IPS-18a (cell line): Measurements from ENCODE around the gene POGK.
A peak's percentile ranks its signal among the peaks of the same experiment; 100 is the strongest.
"Not testable (repeated sequence)": the region's sequence is repeated elsewhere in the genome, so short reads cannot be mapped to it uniquely, and the experiment has no call there.

ENCODE experiments used
- H3K27ac ChIP-seq: one replicate; pipeline ENCODE4 v1.5.1; 2013; ENCODE audit warnings: low read length
- H3K27me3 ChIP-seq: one replicate; pipeline ENCODE4 v1.6.1; 2013; ENCODE audit warnings: mild to moderate bottlenecking, low read length; ENCODE audit not compliant: control insufficient read depth, insufficient read depth
- H3K36me3 ChIP-seq: one replicate; pipeline ENCODE4 v1.6.1; 2013; ENCODE audit warnings: low read depth, low read length; ENCODE audit not compliant: control insufficient read depth
- H3K4me1 ChIP-seq: one replicate; pipeline ENCODE4 v1.6.1; 2013; ENCODE audit warnings: low read depth, low read length; ENCODE audit not compliant: control insufficient read depth
- H3K4me3 ChIP-seq: one replicate; pipeline ENCODE4 v1.5.1; 2013; ENCODE audit warnings: low read length
- H3K9ac ChIP-seq: one replicate; pipeline ENCODE4 v1.6.1; 2013; ENCODE audit warnings: mild to moderate bottlenecking, low read length, moderate library complexity
- H3K9me3 ChIP-seq: one replicate; pipeline ENCODE4 v1.6.1; 2013; ENCODE audit warnings: low read depth, low read length; ENCODE audit not compliant: control insufficient read depth

POGK gene

GRCh38 chr1:166838766-166839599, at the start of gene POGK:
POGK (plus strand) TSS chr1:166839475; CDS start chr1:166840957, 1,482 bp downstream.
- Histone ChIP-seq H3K9me3 (no peaks in the 10 kb centered on the region), H3K27me3 (no peaks in the 10 kb centered on the region), H3K4me1 (peaks cover 11% of the 10 kb centered on the region), H3K4me3 (peak within 1 kb of the TSS; percentile 86), H3K9ac (peak within 1 kb of the TSS; percentile 80), H3K36me3 (peaks cover 33% of the 10 kb centered on the region), H3K27ac (peak within 1 kb of the TSS; percentile 71)

- H3K4me1 ChIP-seq: no peaks in the 10 kb centered on the region
- H3K9ac ChIP-seq: no peak overlapping the region
- no peaks in the 10 kb centered on the region for H3K27me3 ChIP-seq
- no peak overlapping the region for H3K4me3 ChIP-seq
- no peaks in the 10 kb centered on the region for H3K9me3 ChIP-seq
- no peaks in the 10 kb centered on the region for H3K36me3 ChIP-seq
- no peak overlapping the region for H3K27ac ChIP-seq
Observed at GRCh38 chr1:166796620-166797236, 42.5 kb upstream of the POGK start.

GRCh38 chr1:166808952-166809351, 30.3 kb upstream of the POGK start:
- Histone ChIP-seq H3K9me3 (no peaks in the 10 kb centered on the region), H3K36me3 (no peaks in the 10 kb centered on the region), H3K4me3 (no peak overlapping the region), H3K9ac (no peak overlapping the region), H3K27ac (no peak overlapping the region), H3K4me1 (no peaks in the 10 kb centered on the region), H3K27me3 (no peaks in the 10 kb centered on the region)

- H3K9me3 ChIP-seq: no peaks in the 10 kb centered on the region
- no peak overlapping the region for H3K4me3 ChIP-seq
- no peaks in the 10 kb centered on the region for H3K4me1 ChIP-seq
- no peak overlapping the region for H3K27ac ChIP-seq
- H3K27me3 ChIP-seq: no peaks in the 10 kb centered on the region
- no peak overlapping the region for H3K9ac ChIP-seq
- no peaks in the 10 kb centered on the region for H3K36me3 ChIP-seq
Observed at GRCh38 chr1:166811691-166812090, 27.6 kb upstream of the POGK start.

- Histone ChIP-seq H3K9ac (no peak overlapping the region), H3K4me3 (no peak overlapping the region), H3K27ac (no peak overlapping the region), H3K9me3 (no peaks in the 10 kb centered on the region), H3K27me3 (no peaks in the 10 kb centered on the region), H3K4me1 (no peaks in the 10 kb centered on the region), H3K36me3 (no peaks in the 10 kb centered on the region)
Observed at GRCh38 chr1:166813508-166814223, 25.6 kb upstream of the POGK start.

- Histone ChIP-seq H3K4me1 (no peaks in the 10 kb centered on the region), H3K27me3 (no peaks in the 10 kb centered on the region), H3K27ac (no peak overlapping the region), H3K9ac (no peak overlapping the region), H3K4me3 (no peak overlapping the region), H3K36me3 (no peaks in the 10 kb centered on the region), H3K9me3 (no peaks in the 10 kb centered on the region)
Observed at GRCh38 chr1:166814611-166815010, 24.7 kb upstream of the POGK start.

- H3K4me1 ChIP-seq: no peaks in the 10 kb centered on the region
- no peak overlapping the region for H3K4me3 ChIP-seq
- H3K9ac ChIP-seq: no peak overlapping the region
- no peaks in the 10 kb centered on the region for H3K36me3 ChIP-seq
- H3K27ac ChIP-seq: no peak overlapping the region
- no peaks in the 10 kb centered on the region for H3K27me3 ChIP-seq
- H3K9me3 ChIP-seq: no peaks in the 10 kb centered on the region
Observed at GRCh38 chr1:166819974-166820373, 19.3 kb upstream of the POGK start.

GRCh38 chr1:166822385-166822784, 16.9 kb upstream of the POGK start:
- Histone ChIP-seq H3K27me3 (no peaks in the 10 kb centered on the region), H3K4me3 (no peak overlapping the region), H3K27ac (no peak overlapping the region), H3K9ac (no peak overlapping the region), H3K36me3 (no peaks in the 10 kb centered on the region), H3K4me1 (no peaks in the 10 kb centered on the region), H3K9me3 (no peaks in the 10 kb centered on the region)

GRCh38 chr1:166827426-166827825, 11.8 kb upstream of the POGK start:
- no peaks in the 10 kb centered on the region for H3K36me3 ChIP-seq
- H3K27me3 ChIP-seq: no peaks in the 10 kb centered on the region
- no peak overlapping the region for H3K4me3 ChIP-seq
- no peak overlapping the region for H3K27ac ChIP-seq
- H3K9ac ChIP-seq: no peak overlapping the region
- peaks cover 5% of the 10 kb centered on the region for H3K9me3 ChIP-seq
- H3K4me1 ChIP-seq: no peaks in the 10 kb centered on the region

GRCh38 chr1:166829762-166830161, 9.5 kb upstream of the POGK start:
- not testable (repeated sequence) for H3K27ac ChIP-seq, H3K9ac ChIP-seq, H3K9me3 ChIP-seq, H3K4me3 ChIP-seq, H3K27me3 ChIP-seq, H3K4me1 ChIP-seq, H3K36me3 ChIP-seq

- Histone ChIP-seq H3K9ac (no peak overlapping the region), H3K36me3 (peaks cover 11% of the 10 kb centered on the region), H3K27ac (no peak overlapping the region), H3K27me3 (no peaks in the 10 kb centered on the region), H3K4me1 (peaks cover 11% of the 10 kb centered on the region), H3K9me3 (no peaks in the 10 kb centered on the region), H3K4me3 (no peak overlapping the region)
Observed at GRCh38 chr1:166836733-166837132, 2.5 kb upstream of the POGK start.
